HL-60/S4 treated with phorbol 12-myristate 13-acetate at 8.2 ng/mL for 4 days and 3 days (cell line): ENCODE results near the gene SUPT3H.
"Not testable (repeated sequence)": the region's sequence is repeated elsewhere in the genome, so short reads cannot be mapped to it uniquely, and the experiment has no call there.

Experiments
- in situ Hi-C: fragments of 300-500 bp; cut with MboI; formaldehyde crosslinking; loops from 2 replicates; pipeline ENCODE4 v1.15.0; 2022; ENCODE audit warnings: low sequenced_read_pairs

The SUPT3H gene

GRCh38 chr6:45185403-45186251, 192.1 kb downstream of the SUPT3H start:
- in situ Hi-C loops = no loop called here

GRCh38 chr6:45184937-45185336, 192.8 kb downstream of the SUPT3H start:
- in situ Hi-C loops = no loop called here

GRCh38 chr6:45184040-45184439, 193.7 kb downstream of the SUPT3H start:
- in situ Hi-C loops = no loop called here

DNA sequence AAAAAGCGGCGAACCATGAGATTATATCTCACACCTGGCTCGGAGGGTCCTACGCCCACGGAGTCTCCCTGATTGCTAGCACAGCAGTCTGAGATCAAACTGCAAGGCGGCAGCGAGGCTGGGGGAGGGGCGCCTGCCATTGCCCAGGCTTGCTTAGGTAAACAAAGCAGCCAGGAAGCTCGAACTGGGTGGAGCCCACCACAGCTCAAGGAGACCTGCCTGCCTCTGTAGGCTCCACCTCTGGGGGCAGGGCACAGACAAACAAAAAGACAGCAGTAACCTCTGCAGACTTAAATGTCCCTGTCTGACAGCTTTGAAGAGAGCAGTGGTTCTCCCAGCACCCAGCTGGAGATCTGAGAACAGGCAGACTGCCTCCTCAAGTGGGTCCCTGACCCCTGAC, 201.4 kb downstream of the SUPT3H start:
- in situ Hi-C loops = not testable (repeated sequence)

DNA sequence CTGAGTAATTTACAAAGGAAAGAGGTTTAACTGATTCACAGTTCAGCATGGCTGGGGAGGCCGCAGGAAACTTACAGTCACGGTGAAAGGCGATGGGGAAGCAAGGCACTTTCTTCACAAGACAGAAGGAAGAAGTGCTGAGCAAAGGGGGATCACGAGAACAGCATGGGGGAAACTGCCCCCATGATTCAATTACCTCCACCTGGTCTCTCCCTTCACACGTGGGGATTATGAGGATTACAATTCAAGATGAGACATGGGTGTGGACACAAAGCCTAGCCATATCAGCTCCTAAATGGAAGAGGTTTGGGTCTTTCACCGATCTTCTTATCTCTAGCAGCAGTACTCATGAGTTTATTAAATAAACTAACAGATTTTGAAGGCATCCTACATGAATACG, 202.5 kb downstream of the SUPT3H start:
- in situ Hi-C loops = no loop called here

DNA sequence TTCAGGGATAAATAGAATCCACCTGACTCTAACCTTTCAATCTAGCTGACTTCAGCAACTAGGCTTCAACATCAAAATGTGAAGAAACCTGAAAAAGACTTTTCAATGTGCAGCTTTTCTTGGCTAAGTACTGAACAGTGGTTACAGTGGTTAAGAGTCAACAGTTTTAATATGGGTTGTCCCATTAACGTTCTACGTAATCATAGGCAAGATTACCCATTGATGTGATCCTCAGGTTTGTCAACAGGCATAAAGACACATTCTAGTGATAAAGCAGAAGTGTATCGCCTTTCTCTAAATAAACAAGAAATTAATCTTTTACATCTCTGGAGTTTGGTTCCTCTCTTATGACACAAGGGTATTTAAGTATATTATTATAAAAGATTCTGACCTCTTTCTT, 203.7 kb downstream of the SUPT3H start:
- in situ Hi-C loops = no loop called here

DNA sequence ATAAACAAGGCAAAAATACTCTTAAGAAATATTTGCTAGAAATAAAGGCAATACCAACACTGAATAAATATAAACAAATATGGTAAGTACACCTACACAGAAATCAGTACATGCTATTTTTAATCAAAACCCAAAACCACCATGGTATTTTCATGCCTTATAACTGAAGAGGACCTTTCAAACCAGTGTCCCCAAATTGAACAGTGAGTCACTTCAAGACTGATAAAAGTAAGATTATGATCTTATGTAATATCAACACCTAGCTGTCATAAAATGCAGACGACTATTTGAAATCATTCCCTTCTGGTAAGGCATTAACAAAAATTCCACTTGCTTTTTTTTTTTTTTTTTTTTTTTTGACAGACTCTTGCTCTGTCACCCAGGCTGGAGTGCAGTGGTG, 206.4 kb downstream of the SUPT3H start:
- in situ Hi-C loops = no loop called here

DNA sequence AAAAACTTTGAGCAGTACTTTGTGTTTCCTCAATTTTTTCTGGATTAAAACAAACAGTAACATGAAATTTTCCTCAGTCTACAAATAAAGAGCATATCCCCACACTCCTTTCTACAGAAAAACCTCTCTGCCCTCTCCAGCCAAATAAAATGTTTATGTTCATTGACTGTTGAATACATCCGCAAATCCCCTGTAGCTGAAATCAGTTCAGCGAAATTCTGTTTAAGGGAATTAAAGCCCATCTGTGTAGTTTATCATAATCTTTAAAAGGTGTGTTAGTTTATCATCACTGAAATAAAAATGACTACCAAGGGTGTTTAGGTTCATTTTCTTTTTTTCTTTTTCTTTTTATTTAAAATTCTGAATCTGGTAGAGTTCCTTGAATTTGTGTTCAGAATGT, 207.4 kb downstream of the SUPT3H start:
- in situ Hi-C loops = no loop called here

GRCh38 chr6:45169815-45170214, 207.9 kb downstream of the SUPT3H start:
- in situ Hi-C loops = no loop called here

DNA sequence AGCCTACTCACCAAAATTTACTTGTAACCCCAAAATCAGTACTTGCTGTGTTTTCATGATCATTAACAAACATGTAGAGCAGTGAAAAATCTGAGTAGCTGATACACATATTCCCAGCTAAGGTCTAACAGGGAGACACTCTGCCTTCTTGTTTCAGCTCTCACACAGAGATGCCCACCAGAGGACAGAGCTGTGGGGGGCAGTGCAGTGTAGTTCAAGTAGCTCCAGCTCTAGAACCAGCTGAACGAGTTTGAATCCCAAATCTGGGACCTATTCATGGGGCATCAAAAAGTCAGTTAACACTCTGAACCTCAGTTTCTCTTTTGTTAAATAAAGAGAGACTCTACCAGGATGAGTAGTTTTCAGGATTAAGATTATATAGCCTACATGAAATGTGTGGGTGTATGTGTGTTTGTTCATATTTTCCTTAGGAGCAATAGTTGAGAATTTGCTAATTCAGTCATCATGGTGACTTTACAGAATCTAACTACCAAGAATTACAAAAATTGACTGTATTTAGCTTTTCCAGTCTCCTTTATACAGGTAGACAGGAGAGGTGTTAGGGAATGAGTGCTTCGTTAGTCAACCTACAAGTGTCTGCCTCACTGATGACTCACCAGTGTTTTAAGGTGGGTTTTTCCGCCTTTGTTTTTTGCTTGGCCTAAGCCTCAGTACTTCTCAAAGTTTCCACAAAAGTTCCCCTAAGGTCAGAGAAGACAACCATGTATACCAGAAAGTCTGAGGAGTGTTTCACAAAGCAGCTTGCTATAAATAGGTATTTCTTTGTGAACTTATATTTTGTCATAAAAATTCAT, 213.6 kb downstream of the SUPT3H start:
- in situ Hi-C loops = no loop called here

- in situ Hi-C loops = no loop called here
Observed at GRCh38 chr6:45160305-45160704, 217.4 kb downstream of the SUPT3H start.

- in situ Hi-C loops = no loop called here
Observed at GRCh38 chr6:45156075-45156474, 221.7 kb downstream of the SUPT3H start.

DNA sequence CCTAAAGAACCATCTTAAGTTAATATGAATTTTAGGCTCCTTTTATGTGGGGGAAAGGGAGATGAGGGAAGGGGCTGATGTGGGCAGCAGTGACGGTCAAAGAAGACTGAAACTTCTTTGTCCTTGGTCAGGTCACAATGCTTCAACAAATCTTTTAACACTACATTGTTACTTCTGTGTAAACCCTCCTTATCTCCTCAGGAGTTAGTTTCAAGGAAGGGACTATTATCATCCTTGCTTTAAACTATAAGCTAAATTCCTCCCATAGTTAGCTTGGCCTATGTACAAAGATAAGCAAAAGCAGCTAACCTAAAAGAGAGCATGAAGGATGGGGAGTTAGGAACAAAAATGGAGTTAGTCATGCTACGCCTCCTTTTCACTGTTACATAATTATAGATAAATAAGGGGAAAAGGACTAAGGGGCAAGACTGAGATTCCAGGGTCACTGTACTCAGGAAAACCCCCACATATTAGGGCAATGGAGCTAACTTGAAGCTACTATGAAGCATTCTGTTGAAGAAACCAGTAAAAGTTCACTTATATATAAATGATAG, 222.3 kb downstream of the SUPT3H start:
- in situ Hi-C loops = no loop called here

GRCh38 chr6:45154679-45155078, 223.1 kb downstream of the SUPT3H start:
- in situ Hi-C loops = no loop called here

DNA sequence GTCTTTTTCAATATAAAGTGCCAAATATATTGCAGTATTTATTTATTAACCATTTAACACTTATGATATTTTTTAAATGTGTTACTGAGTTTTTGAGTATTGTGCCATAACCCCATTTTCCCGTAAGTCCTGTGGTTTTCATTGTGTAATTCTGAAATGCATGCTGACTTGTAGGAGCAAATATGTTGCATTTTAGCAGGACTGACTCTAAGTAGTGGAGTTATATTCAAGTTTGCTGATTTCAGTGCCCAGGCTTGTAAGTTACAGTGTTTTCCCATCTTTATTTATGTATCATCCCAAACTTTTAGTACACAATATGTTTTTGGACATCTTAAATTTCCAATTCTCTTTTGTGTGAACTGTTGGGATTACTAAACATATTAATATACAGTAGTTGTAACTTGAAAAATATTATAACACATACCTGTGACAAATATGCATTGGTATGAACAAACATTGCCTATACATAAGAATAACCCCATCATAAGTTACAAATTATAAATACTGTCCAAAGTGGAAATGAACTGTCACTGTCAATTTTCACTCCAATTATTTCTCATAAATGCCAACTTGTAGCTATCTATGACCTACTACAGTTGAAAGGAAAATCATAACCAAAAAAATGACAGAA, 228.9 kb downstream of the SUPT3H start:
- in situ Hi-C loops = no loop called here

DNA sequence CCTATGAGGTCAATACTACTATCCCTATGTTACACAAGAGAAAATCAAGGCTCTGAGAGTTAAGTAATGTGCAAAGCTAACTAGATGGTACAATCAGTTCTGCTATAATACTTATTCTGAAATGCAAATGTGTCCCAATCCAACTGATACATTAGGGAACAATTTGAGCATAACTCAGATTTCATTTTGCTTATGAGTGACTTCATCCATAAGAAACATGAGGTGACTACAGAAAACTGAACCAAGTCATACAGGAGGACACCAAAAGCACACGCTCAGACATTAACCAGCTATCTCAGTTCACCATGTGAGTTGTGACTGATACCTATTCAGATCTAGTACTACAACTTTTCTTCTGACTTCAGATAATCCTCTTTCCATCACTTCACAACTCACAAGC, 229.5 kb downstream of the SUPT3H start:
- in situ Hi-C loops = no loop called here

- in situ Hi-C loops = not testable (repeated sequence)
Observed at GRCh38 chr6:45145658-45146057, 232.1 kb downstream of the SUPT3H start.

DNA sequence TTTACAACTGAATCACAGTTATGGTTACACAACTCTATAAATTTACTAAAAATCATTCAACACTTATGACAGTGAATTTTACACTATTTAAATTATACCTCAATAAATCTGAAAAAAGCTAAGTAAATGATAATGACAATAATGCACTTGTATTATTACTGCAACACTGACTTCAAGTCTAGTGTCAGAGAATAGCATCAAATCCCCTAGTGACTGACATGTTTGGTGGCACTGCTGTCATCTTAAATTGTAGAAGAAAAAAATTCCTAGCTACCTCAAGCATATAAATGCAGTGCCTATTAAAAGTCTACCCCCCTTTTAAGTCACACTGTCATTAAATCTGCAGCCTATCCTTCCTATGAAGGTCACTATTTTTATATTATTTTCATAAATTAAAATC, 239.0 kb downstream of the SUPT3H start:
- in situ Hi-C loops = no loop called here

- in situ Hi-C loops = no loop called here
Observed at GRCh38 chr6:45136495-45136894, 241.2 kb downstream of the SUPT3H start.

- in situ Hi-C loops = no loop called here
Observed at GRCh38 chr6:45132658-45133294, 245.0 kb downstream of the SUPT3H start.

GRCh38 chr6:45132059-45132458, 245.7 kb downstream of the SUPT3H start:
- in situ Hi-C loops = no loop called here
